GM19324 (cell line): ENCODE data around the gene TRAPPC8.
A peak's percentile ranks its signal among the peaks of the same experiment; 100 is the strongest.
"Not testable (repeated sequence)": the region's sequence is repeated elsewhere in the genome, so short reads cannot be mapped to it uniquely, and the experiment has no call there.

Experiments used
- ATAC-seq: cut with Tn5 transposase; IDR thresholded peaks from one replicate; pipeline ENCODE4 v1.9.1; 2021; ENCODE audit warnings: mild to moderate bottlenecking, moderate library complexity; ENCODE audit not compliant: unreplicated experiment, low FRiP score

Gene TRAPPC8

DNA sequence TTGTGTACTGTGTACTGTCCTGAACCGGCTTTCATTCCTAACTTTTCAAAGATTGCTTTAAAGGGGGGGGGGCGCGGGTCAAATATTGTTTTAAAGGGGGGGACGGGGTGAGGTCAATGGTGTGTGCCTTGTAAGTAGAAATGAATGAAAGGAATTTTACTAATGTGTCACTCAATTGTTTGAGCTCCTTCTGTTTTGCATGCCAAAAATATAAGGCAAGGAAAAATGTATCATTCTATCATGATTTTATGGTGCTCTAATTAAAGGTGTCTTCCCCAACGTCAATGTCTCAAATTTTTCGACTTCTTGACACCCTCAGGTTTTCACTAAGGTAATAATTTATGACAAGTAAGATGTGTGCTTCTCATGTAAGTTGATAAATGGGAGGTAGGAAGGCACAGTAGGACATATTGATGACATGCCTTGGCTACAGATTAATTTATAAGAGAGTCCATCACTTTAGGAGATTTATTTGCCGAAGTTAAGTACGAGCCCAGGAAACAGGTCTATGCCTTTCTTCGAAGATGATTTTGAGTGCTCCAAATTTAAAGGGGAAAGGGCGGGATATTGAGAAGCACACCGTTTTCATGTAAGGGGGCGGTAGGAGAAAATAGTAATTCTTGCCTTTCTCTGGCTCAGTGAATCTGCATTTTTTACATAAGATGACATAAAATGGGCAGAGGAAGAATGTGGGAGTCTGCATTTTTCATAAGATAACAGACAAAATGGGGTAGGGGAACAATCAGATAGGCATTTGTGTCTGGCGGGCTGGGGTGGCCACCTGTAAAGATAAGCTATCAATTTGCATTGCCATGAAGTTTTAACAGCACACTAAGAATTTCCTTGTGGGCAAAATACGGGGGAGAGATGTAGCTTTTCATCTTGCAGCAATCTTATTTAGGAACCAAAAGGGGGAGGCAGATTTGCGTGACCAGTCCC, 1.2 kb upstream of the TRAPPC8 start:
- no peak for ATAC-seq

DNA sequence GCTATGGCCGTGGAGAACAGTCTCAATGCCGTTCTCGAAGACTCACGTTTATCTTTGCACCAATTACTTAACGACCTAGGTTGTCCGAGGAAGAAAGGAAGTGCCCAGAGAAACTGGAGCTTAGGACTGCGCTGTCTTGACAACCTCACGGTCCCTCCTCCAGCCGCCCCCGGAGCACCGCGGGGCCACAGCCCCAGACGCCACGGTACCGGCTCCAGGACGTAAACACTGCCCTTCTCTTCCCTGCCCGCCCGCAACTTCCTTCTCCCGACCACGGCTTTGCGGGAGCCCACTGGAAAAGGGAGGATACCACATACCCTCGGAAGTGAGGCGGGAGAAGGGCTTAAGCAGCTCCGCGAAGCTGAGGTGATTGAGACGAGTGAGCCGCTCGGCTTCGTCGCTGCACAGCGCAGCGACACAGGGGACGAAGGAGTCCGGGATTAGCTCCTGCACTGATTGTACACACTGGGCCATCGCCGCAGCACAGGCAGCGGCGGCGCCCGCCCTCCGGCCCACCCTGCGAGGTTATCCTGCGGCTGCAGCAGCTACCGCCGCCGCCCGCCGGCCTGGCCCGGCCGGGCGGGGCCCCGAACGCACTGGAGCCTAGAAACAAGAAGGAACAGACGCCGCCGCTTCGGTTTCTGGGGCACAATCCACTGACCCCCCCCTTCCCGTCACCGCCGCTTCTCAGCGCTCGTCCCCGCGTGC, 483 bp downstream of the TRAPPC8 start:
- ATAC-seq, result peak; percentile 49

DNA sequence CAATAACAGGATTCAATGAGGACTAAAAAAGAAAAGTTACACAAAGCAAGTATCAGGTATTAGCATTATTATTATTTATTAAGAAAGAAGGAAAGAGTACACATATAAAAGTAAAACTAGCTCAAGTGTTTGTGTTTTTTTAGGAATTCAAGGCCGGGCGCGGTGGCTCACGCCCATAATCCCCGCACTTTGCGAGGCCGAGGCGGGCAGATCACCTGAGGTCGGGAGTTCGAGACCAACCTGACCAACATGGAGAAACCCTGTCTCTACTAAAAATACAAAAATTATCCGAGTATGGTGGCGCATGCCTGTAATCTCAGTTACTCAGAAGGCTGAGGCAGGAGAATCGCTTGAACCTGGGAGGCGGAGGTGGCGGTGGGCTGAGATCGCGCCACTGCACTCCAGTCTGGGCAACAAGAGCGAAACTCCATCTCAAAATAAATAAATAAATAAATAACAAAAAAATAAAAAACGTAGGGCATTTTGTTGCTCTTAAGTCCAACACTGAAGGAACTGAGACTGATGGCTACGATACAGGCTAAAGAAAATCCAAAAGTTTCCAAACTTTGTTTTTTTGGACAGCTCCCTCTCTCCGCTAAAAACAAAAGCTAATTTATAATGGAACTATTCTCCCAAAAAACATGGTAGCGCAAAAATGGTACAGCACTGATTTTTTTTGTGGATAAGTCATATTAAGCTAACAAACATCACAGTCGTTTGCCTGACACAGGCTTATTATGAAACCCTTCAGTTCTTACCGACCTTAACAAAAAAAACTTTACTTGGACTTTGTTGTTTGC, 1.7 kb downstream of the TRAPPC8 start:
- ATAC-seq, result no peak

- not testable (repeated sequence) for ATAC-seq
These were observed 8.2 kb downstream of the TRAPPC8 start for GRCh38 chr18:31934773-31935172.

DNA sequence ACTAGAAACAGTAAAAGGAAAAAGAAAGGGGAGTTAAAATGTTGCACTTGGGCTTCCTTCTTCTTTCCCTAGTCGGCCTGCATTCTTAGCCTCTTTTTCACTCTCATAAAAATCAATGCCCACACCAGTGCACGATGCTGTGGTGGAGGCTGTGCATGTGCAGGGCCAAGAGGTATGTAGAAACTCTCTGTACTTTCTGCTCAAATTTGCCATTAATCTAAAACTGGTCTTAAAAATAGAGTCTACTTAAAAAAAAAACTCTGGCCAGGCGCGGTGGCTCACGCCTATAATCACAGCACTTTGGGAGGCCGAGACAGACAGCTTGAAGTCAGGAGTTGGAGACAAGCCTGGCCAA, 11.1 kb downstream of the TRAPPC8 start:
- ATAC-seq, result no peak

GRCh38 chr18:31931163-31931885, 11.6 kb downstream of the TRAPPC8 start:
- no peak for ATAC-seq

DNA sequence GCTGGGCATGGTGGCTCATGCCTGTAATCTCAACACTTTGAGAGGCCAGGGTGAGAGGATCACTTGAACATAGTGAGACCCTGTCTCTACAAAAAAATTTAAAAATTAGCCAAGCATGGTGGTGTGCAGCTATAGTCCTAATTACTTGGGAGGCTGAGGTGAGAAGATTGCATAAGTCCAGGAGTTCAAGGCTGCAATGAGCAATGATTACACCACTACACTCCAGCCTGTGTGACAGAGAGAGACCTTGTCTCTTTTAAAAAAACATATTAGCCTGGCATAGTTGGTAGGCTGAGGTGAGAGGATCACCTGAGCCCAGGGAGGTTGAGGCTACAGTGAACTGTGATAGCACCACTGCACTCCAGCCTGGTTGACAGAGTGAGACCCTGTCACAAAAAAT, 13.7 kb downstream of the TRAPPC8 start:
- ATAC-seq, result no peak

DNA sequence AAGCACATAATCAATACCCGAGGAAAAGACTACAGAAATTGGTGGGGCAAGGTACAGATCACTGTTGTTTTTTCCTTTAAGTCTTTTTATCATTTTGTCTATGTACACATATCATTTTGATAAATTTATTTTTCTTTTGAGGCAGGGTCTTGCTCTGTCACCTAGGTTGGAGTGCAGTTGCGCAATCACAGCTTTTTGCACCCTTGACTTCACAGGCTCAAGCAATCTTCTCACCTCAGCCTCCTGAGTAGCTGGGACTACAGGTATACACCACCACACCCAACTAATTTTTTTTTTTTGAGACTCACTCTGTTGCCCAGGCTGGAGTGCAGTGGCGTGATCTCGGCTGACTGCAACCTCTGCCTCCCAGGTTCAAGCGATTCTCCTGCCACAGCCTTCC, 15.9 kb downstream of the TRAPPC8 start:
- not testable (repeated sequence) for ATAC-seq

DNA sequence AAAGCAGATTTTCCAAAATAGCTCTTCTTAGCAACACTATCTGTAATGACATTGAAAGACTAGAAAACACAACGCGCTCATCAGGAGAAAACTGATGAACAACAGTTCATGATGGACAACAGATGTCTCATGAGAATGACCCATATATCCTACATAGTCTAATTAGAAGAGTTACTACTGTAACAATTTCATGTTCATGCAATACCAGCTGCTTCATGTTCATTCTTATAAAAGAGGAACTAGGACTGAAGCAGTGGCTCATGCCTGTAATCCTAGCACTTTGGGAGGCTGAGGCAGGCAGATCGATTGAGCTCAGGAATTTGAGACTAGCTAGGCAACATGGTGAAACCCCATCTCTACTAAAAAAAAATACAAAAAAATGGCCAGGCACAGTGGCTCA, 22.7 kb downstream of the TRAPPC8 start:
- ATAC-seq, result no peak

DNA sequence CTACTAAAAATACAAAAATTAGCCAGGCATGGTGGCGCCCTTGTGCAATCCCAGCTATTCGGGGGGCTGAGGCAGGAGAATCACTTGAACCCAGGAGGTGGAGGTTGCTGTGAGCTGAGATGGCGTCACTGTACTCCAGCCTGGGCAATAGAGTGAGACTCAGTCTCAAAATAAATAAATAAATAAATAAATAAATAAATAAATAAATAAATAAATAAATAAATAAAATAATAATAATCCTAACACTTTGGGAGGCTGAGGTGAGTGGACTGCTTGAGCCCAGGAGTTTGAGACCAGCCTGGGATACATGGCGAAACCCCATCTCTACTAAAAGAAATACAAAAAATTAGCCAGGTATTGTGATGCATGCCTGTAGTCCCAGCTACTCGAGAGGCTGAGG, 23.6 kb downstream of the TRAPPC8 start:
- ATAC-seq, result not testable (repeated sequence)

- ATAC-seq, result no peak
These were observed 24.2 kb downstream of the TRAPPC8 start for GRCh38 chr18:31918733-31919132.

GRCh38 chr18:31901063-31901462, 41.9 kb downstream of the TRAPPC8 start:
- ATAC-seq, result no peak

DNA sequence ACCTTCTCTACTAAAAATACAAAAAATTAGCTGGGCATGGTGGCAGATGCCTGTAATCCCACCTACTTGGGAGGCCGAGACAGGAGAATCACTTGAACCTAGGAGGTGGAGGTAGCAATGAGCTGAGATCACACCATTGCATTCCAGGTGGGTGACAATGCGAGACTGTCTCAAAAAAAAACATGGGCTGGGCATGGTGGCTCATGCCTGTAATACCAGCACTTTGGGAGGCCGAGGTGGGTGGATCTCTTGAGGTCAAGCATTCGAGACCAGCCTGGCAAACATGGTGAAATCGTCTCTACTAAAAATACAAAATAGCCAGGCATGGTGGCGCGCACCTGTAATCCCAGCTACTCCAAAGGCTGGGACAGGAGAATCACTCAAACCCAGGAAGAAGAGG, 43.2 kb downstream of the TRAPPC8 start:
- ATAC-seq, result not testable (repeated sequence)

DNA sequence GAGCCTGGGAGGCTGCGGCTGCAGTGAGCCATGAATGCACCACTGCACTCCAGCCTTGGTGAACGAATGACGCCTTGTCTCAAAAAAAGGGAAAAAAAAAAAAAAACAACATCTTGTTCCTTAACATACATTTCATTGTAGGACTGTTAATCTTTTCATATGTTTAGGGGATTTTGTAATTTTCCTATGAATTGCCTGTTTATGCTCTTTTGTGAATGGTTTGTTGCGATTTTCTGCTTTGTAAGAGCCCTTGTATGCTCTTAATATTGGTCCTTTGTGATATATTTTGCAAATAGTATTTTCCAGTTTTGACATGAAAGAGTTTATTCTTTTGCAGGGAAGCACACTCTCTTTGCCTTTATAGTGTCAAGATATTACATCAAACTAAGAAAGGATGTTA, 50.0 kb downstream of the TRAPPC8 start:
- no peak for ATAC-seq

DNA sequence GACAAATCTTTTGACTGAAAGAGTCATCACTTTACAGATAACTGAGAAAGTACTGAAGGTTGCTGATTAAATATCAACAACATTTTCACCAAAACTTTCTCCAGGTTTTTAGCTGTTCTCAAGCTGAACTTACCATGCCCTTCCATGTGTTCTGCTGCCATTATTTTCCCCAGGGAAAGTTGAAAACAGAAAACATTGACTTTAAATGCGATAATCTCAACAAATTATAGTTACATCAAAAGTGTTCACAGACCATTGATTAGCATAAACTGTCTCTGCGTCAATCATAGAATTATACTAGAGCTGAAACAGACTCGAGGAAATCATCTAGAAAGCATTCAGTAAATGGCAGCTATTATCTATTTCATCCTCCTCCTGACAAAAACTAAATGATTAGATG, 51.4 kb downstream of the TRAPPC8 start:
- ATAC-seq, result no peak

GRCh38 chr18:31884020-31884419, 58.9 kb downstream of the TRAPPC8 start:
- no peak for ATAC-seq

DNA sequence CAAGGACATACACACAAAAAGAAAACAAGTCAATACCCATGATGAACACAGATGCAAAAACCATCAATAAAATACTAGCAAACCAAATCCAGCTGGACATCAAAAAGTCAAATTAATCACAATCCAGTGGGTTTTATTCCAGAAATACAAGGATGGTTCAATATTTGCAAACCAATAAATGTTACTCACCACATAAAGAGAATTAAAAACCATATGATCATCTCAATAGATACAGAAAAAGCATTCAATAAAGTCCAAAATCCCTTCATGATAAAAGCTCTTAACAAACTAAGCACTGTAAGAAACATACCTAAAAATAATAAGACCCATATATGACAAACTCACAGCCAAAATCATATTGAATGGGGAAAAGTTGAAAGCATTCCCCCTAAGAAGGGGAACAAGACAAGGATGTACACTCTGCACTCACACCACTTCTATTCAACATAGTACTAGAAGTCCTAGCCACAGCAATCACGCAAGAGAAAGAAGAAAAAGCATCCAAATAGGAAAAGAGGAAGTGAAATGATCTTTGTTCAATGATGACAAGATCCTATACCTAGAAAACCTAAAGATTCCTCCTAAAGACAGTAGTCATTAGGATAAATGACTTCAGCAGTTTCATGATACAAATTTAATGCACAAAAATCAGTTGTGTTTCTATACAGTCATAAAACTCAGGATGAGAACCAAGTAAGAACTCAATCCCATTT, 62.6 kb downstream of the TRAPPC8 start:
- ATAC-seq, result no peak

DNA sequence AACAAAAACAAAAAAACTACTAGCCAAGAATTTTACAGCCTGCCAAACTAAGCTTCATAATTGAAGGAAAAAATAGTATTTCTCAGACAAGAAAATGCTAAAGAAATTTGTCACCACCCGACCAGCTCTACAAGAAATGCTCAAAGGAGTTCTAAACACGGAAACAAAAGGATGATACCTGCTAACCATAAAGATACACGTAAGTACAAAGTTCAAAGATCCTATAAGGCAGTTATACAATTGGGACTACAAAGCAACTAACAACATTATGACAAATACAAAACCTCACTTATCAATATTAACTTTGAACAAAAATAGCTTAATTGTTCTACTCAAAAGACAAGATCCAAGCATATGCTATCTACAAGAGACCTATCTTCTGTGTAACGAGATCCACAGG, 64.6 kb downstream of the TRAPPC8 start:
- ATAC-seq, result no peak

DNA sequence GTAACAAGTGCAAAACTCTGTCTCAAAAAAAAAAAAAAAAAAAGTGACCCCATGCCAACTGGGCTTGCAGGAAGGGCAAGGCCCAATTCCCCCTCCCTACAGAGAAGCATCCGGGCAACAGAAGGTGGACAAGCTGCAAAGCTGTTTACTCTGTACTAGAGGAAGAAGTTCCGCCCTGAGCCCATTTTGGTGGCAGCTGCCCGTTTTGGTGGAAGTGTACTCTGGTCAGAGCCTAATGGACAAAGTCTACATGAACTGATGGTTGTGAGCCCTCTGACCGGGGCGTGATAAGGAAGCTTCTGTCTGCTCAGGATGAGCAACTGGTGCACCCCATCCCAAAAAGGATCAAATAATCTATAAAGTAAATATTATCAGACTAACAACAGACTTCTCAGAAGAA, 65.0 kb downstream of the TRAPPC8 start:
- ATAC-seq, result no peak

DNA sequence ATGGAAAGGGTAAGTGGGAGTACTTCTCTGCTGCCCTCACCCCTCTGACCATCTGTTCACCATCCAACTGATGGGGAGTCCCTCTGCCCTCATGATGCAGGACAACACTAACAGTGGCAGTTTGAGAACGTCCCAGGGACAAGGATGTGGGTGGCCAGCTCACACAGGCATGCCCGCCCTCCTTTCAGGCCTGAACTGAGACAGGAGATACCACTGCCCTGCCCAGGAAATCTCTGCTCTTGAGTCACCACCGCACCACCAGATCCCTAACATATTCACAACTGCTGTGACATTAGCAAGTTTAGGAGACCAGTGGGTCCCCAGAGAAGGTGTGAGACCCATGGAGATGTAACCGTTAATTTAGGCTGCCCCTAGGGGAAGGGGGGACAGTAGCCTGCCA, 66.2 kb downstream of the TRAPPC8 start:
- no peak for ATAC-seq
